CD4-positive, alpha-beta T cell treated with Interleukin-17A for 1 hour (primary cell): ENCODE data around the gene ALK.

Experiments used
- DNase-seq: peaks from one replicate; pipeline ENCODE4 v3.0.0-alpha.2; 2020

Gene ALK

GRCh38 chr2:29334706-29335105, 586.7 kb downstream of the ALK start:
- no peak for DNase-seq

- DNase-seq, result no peak
These were observed 588.8 kb downstream of the ALK start for GRCh38 chr2:29332540-29332939.

GRCh38 chr2:29329899-29330298, 591.5 kb downstream of the ALK start:
- DNase-seq, result no peak

GRCh38 chr2:29326926-29327325, 594.5 kb downstream of the ALK start:
- DNase-seq, result no peak

GRCh38 chr2:29325544-29325943, 595.8 kb downstream of the ALK start:
- no peak for DNase-seq

- DNase-seq, result no peak
These were observed 597.4 kb downstream of the ALK start for GRCh38 chr2:29323961-29324360.

GRCh38 chr2:29323301-29323700, 598.1 kb downstream of the ALK start:
- no peak for DNase-seq

- no peak for DNase-seq
These were observed 599.4 kb downstream of the ALK start for GRCh38 chr2:29322011-29322410.

- DNase-seq, result no peak
These were observed 603.4 kb downstream of the ALK start for GRCh38 chr2:29317801-29318485.

GRCh38 chr2:29317077-29317517, 604.3 kb downstream of the ALK start:
- DNase-seq, result peak; percentile 10

- DNase-seq, result peak; percentile 54
These were observed 606.4 kb downstream of the ALK start for GRCh38 chr2:29314816-29315571.

- no peak for DNase-seq
These were observed 609.9 kb downstream of the ALK start for GRCh38 chr2:29311458-29311857.

GRCh38 chr2:29310650-29311348, 610.6 kb downstream of the ALK start:
- DNase-seq, result no peak

GRCh38 chr2:29309090-29310029, 612.0 kb downstream of the ALK start:
- DNase-seq, result peak; percentile 56

GRCh38 chr2:29308366-29308765, 613.0 kb downstream of the ALK start:
- DNase-seq, result no peak

- DNase-seq, result no peak
These were observed 613.9 kb downstream of the ALK start for GRCh38 chr2:29307519-29307918.

GRCh38 chr2:29305762-29306161, 615.6 kb downstream of the ALK start:
- DNase-seq, result no peak

GRCh38 chr2:29304399-29305060, 616.9 kb downstream of the ALK start:
- no peak for DNase-seq

- DNase-seq, result no peak
These were observed 624.8 kb downstream of the ALK start for GRCh38 chr2:29296585-29296984.

GRCh38 chr2:29295845-29296244, 625.5 kb downstream of the ALK start:
- no peak for DNase-seq

- no peak for DNase-seq
These were observed 627.5 kb downstream of the ALK start for GRCh38 chr2:29293830-29294438.
